GM12878 (cell line): Measurements from ENCODE around the gene C14orf119. TPM values are rescaled to one million over a fixed set of nuclear protein-coding genes. Genes with fewer than 3 reads are reported as not detected.
A peak's percentile ranks its signal among the peaks of the same experiment; 100 is the strongest.

Source experiments
- BHLHE40 ChIP-seq, 2 experiments: fragments of 450-650 bp in 1 of 2; IDR thresholded peaks; 2 replicates each; pipeline ENCODE4 v1.6.1; 2011 to 2017; ENCODE audit warnings: low read depth in 2 of 2, borderline replicate concordance in 1 of 2, improper control_type of control experiment in 1 of 2, low read length in 1 of 2, mild to moderate bottlenecking in 1 of 2
- BMI1 ChIP-seq: fragments of 450-650 bp; IDR thresholded peaks from 2 replicates; pipeline ENCODE4 v1.6.1; 2016; ENCODE audit warnings: mild to moderate bottlenecking, moderate library complexity, borderline replicate concordance
- E2F8 ChIP-seq: fragments of 450-650 bp; IDR thresholded peaks from 2 replicates; pipeline ENCODE4 v1.6.1; 2018; ENCODE audit warnings: mild to moderate bottlenecking, low read depth, moderate library complexity; ENCODE audit not compliant: partially characterized antibody
- GATAD2B ChIP-seq: fragments of 450-650 bp; conservative IDR thresholded peaks from 2 replicates; pipeline ENCODE4 v1.6.1; 2017; ENCODE audit warnings: low read depth, mild to moderate bottlenecking, moderate library complexity
- JUNB ChIP-seq: IDR thresholded peaks from 2 replicates; pipeline ENCODE4 v1.6.1; 2016; ENCODE audit warnings: antibody characterized with exemption, mild to moderate bottlenecking
- NKRF ChIP-seq: fragments of 450-650 bp; conservative IDR thresholded peaks from 2 replicates; pipeline ENCODE4 v1.6.1; 2017; ENCODE audit warnings: mild to moderate bottlenecking, moderate library complexity
- TCF7 ChIP-seq: IDR thresholded peaks from 2 replicates; pipeline ENCODE4 v1.6.1; 2014; ENCODE audit warnings: antibody characterized with exemption, borderline replicate concordance
- ZBTB4 ChIP-seq: fragments of 450-650 bp; formaldehyde crosslinking; IDR thresholded peaks from 2 replicates; pipeline ENCODE4 v1.4.0; 2022; ENCODE audit warnings: mild to moderate bottlenecking, moderate library complexity
- ZNF622 ChIP-seq: fragments of 450-650 bp; IDR thresholded peaks from 2 replicates; pipeline ENCODE4 v1.6.1; 2017; ENCODE audit warnings: mild to moderate bottlenecking, inconsistent platforms
- ZNF687 ChIP-seq: fragments of 450-650 bp; IDR thresholded peaks from 2 replicates; pipeline ENCODE4 v1.6.1; 2017; ENCODE audit warnings: mild to moderate bottlenecking, moderate library complexity
- polyA plus RNA-seq, 11 experiments: library from polyadenylated mRNA; depleted of rRNA in 4 of 11; unstranded in 6 of 11; stranded (reverse) in 5 of 11; fragments of >200 nt; fragmentation: Nextera tagmentation in 4 of 11; fragmentation: Illumina TruSeq in 1 of 11; extraction: Ambion mirVana in 4 of 11; extraction: Trizol in 1 of 11; gene quantifications; 1 replicate in 1 of 11; 2 replicates in 10 of 11; pipeline versions ENCODE4 v1.2.1 to v1.2.3, GENCODE V29; 2011 to 2016; ENCODE audit warnings: inconsistent platforms in 2 of 11, missing spikeins in 2 of 11, low read depth in 1 of 11
- total RNA-seq, 4 experiments: library from RNA; depleted of rRNA in 3 of 4; stranded (reverse); fragments of >200 nt in 3 of 4; fragmentation: Illumina TruSeq in 1 of 4; extraction: Trizol in 1 of 4; gene quantifications; 2 replicates each; pipeline versions ENCODE4 v1.2.1 to v1.2.3, GENCODE V29; 2013 to 2021

C14orf119 gene
- total and polyA plus RNA-seq, 10 of the 15 experiments (the other 5 are each of a cell fraction or from before 2014, with no cell fraction given), result 32.3 to 228 (median 57.6) TPM

- peak; percentile 46 for TF ChIP-seq E2F8
- no peak for TF ChIP-seq JUNB
- no peak for TF ChIP-seq ZNF687
- no peak for TF ChIP-seq TCF7
- TF ChIP-seq ZNF622, result no peak
- TF ChIP-seq NKRF, result peak; percentile 18; the same call in 1 of the 2 replicates
- peak; percentile 89 to 93 for TF ChIP-seq BHLHE40 (IDR thresholded peaks at IDR 0.05; ENCODE audit: borderline replicate concordance in 1 of 2, low read depth in 2 of 2, low read length in 1 of 2)
- peak; percentile 37 for TF ChIP-seq GATAD2B
- TF ChIP-seq BMI1, result no peak
- no peak for TF ChIP-seq ZBTB4 (CRISPR knock-in tag)
These were observed 37.3 kb upstream of the C14orf119 start (continued) for GRCh38 chr14:23057757-23058653.
